ENCODE measurements around the gene HSD11B2. TPM values are rescaled to one million over a fixed set of nuclear protein-coding genes. Genes with fewer than 3 reads are reported as not detected.

The HSD11B2 gene
- total and polyA plus RNA-seq, 8 donors: 0.89 to 837 (median 2.9) TPM; not detected in 1

GRCh38 chr16:67386861-67387455 lies 44.0 kb upstream of the HSD11B2 start:
- TF ChIP-seq EP300 (IDR thresholded peaks at IDR 0.05) (no peak), POLR2AphosphoS5 (IDR thresholded peaks at IDR 0.05) (no peak), POLR2A (IDR thresholded peaks at IDR 0.05) (no peak), CTCF (IDR thresholded peaks at IDR 0.05) (no peak)
- 91 to 98% (median 93%) methylated on average over 4 to 5 of the region's 5 CpGs for WGBS, 5 donors
- H3K4me1 ChIP-seq: peaks cover 4 to 26% (median 12%) of the 10 kb centered on the region in 4 donors
- no peaks in the 10 kb centered on the region for H3K9me3 ChIP-seq
- no peaks in the 10 kb centered on the region for H3K27me3 ChIP-seq
- no peak for DNase-seq
- no peak overlapping the region for H3K4me3 ChIP-seq
- no peaks in the 10 kb centered on the region for H3K36me3 ChIP-seq
- intact Hi-C loops (cut with DNase I; ENCODE audit: low total_unique reads): no loop called here
- no peak overlapping the region for H3K27ac ChIP-seq

GRCh38 chr16:67387479-67388079 lies 43.3 kb upstream of the HSD11B2 start:
- no peak overlapping the region for H3K27ac ChIP-seq
- 83 to 91% (median 87%) methylated on average over 8 of the region's 8 CpGs for WGBS, 5 donors
- H3K4me1 ChIP-seq: peaks cover 5 to 32% (median 19%) of the 10 kb centered on the region in 4 donors
- no peaks in the 10 kb centered on the region for H3K36me3 ChIP-seq
- H3K27me3 ChIP-seq: peaks cover 0 to 6% (median 0%) of the 10 kb centered on the region in 3 donors
- intact Hi-C loops (cut with DNase I; ENCODE audit: low total_unique reads): no loop called here
- no peak for DNase-seq
- no peaks in the 10 kb centered on the region for H3K9me3 ChIP-seq
- no peak overlapping the region for H3K4me3 ChIP-seq
- TF ChIP-seq POLR2A (IDR thresholded peaks at IDR 0.05) (no peak), POLR2AphosphoS5 (IDR thresholded peaks at IDR 0.05) (no peak), CTCF (IDR thresholded peaks at IDR 0.05) (no peak), EP300 (IDR thresholded peaks at IDR 0.05) (no peak)

- no peak for DNase-seq
- H3K9me3 ChIP-seq: no peaks in the 10 kb centered on the region
- WGBS, 5 donors: 90 to 96% (median 92%) methylated on average over 8 of the region's 8 CpGs
- no peak overlapping the region for H3K27ac ChIP-seq
- TF ChIP-seq POLR2AphosphoS5 (IDR thresholded peaks at IDR 0.05) (no peak), POLR2A (IDR thresholded peaks at IDR 0.05) (no peak), CTCF (IDR thresholded peaks at IDR 0.05) (no peak), EP300 (IDR thresholded peaks at IDR 0.05) (no peak)
- no peak overlapping the region for H3K4me3 ChIP-seq
- peaks cover 11 to 39% (median 25%) of the 10 kb centered on the region in 4 donors for H3K4me1 ChIP-seq
- H3K27me3 ChIP-seq: peaks cover 0 to 12% (median 0%) of the 10 kb centered on the region in 3 donors
- intact Hi-C loops (cut with DNase I; ENCODE audit: low total_unique reads): no loop called here
- H3K36me3 ChIP-seq: no peaks in the 10 kb centered on the region
These were observed 42.7 kb upstream of the HSD11B2 start for GRCh38 chr16:67388191-67388590.

- no peak overlapping the region for H3K4me3 ChIP-seq
- intact Hi-C loops (cut with DNase I; ENCODE audit: low total_unique reads): no loop called here
- no peaks in the 10 kb centered on the region for H3K36me3 ChIP-seq
- 90 to 100% (median 92%) methylated on average over 2 of the region's 2 CpGs for WGBS, 5 donors
- no peak overlapping the region for H3K27ac ChIP-seq
- H3K9me3 ChIP-seq: no peaks in the 10 kb centered on the region
- DNase-seq: no peak
- peaks cover 0 to 16% (median 0%) of the 10 kb centered on the region in 3 donors for H3K27me3 ChIP-seq
- TF ChIP-seq POLR2A (IDR thresholded peaks at IDR 0.05): no peak
- no peak for TF ChIP-seq CTCF (IDR thresholded peaks at IDR 0.05)
- TF ChIP-seq EP300 (IDR thresholded peaks at IDR 0.05): no peak
- no peak for TF ChIP-seq POLR2AphosphoS5 (IDR thresholded peaks at IDR 0.05)
- H3K4me1 ChIP-seq: peaks cover 14 to 43% (median 29%) of the 10 kb centered on the region in 4 donors
These were observed 42.3 kb upstream of the HSD11B2 start for GRCh38 chr16:67388591-67388990.
